CD14-positive monocyte (primary cell): ENCODE measurements around the gene STRIP1. TPM values are rescaled to one million over a fixed set of nuclear protein-coding genes. Genes with fewer than 3 reads are reported as not detected.

ENCODE experiments used
- DNase-seq, 3 donors: peaks; one replicate each; pipeline ENCODE4 v3.0.0-alpha.2; 2011 to 2022
- H2AFZ ChIP-seq: 2 replicates; pipeline ENCODE4 v1.6.0; 2012; ENCODE audit warnings: mild to moderate bottlenecking, low read depth, low read length, inconsistent platforms; ENCODE audit not compliant: insufficient read depth, poor library complexity, severe bottlenecking
- H3K27ac ChIP-seq, 2 donors: 1 replicate in 1 of 2; 2 replicates in 1 of 2; pipeline ENCODE4 v1.5.1; 2012 to 2013; ENCODE audit warnings: low read length in 2 of 2, control low read depth in 1 of 2, inconsistent platforms in 1 of 2, low read depth in 1 of 2, mild to moderate bottlenecking in 1 of 2
- H3K27me3 ChIP-seq, 2 donors: one replicate each; pipeline versions ENCODE4 v1.6.0 to v1.6.1; 2011 to 2013; ENCODE audit warnings: low read length in 2 of 2; ENCODE audit not compliant: control insufficient read depth in 2 of 2, insufficient read depth in 2 of 2
- H3K36me3 ChIP-seq, 2 donors: replicated peaks in 1 of 2; 1 replicate in 1 of 2; 2 replicates in 1 of 2; pipeline versions ENCODE4 v1.5.1 to v1.6.1; 2012 to 2013; ENCODE audit warnings: low read length in 2 of 2, control low read depth in 1 of 2, inconsistent platforms in 1 of 2, mild to moderate bottlenecking in 1 of 2; ENCODE audit not compliant: insufficient read depth in 2 of 2, control insufficient read depth in 1 of 2
- H3K4me1 ChIP-seq, 2 donors: 1 replicate in 1 of 2; 2 replicates in 1 of 2; pipeline versions ENCODE4 v1.5.1 to v1.6.1; 2012 to 2013; ENCODE audit warnings: low read length in 2 of 2, control low read depth in 1 of 2, inconsistent platforms in 1 of 2, mild to moderate bottlenecking in 1 of 2, moderate library complexity in 1 of 2; ENCODE audit not compliant: insufficient read depth in 2 of 2, control insufficient read depth in 1 of 2
- H3K4me2 ChIP-seq: replicated peaks from 2 replicates; pipeline ENCODE3; 2012; ENCODE audit warnings: low read length, moderate library complexity, mild to moderate bottlenecking; ENCODE audit not compliant: poor library complexity, severe bottlenecking; ENCODE audit errors: extremely low read depth
- H3K4me3 ChIP-seq, 3 experiments: fragments of 200-600 bp in 1 of 3; sonication (generic) in 1 of 3; replicated peaks in 1 of 3; 1 replicate in 2 of 3; 2 replicates in 1 of 3; pipeline ENCODE4 v1.5.1; 2011 to 2013; ENCODE audit warnings: low read length in 3 of 3, mild to moderate bottlenecking in 3 of 3, control low read depth in 2 of 3, low read depth in 2 of 3, inconsistent platforms in 1 of 3, moderate library complexity in 1 of 3
- H3K79me2 ChIP-seq: 2 replicates; pipeline ENCODE4 v1.6.0; 2012; ENCODE audit warnings: mild to moderate bottlenecking, control low read depth, inconsistent platforms, low read length, moderate library complexity; ENCODE audit not compliant: insufficient read depth
- H3K9ac ChIP-seq: 2 replicates; pipeline ENCODE4 v1.6.0; 2017; ENCODE audit warnings: low read length, mild to moderate bottlenecking; ENCODE audit not compliant: insufficient read depth, poor library complexity, severe bottlenecking
- H3K9me3 ChIP-seq, 2 donors: replicated peaks in 1 of 2; 1 replicate in 1 of 2; 2 replicates in 1 of 2; pipeline versions ENCODE4 v1.5.1 to v1.6.1; 2012 to 2013; ENCODE audit warnings: low read length in 2 of 2, control low read depth in 1 of 2; ENCODE audit not compliant: control insufficient read depth in 1 of 2, insufficient read depth in 1 of 2
- H4K20me1 ChIP-seq: 2 replicates; pipeline ENCODE4 v1.6.0; 2012; ENCODE audit warnings: mild to moderate bottlenecking, low read length, control low read depth, moderate library complexity; ENCODE audit not compliant: insufficient read depth
- H3K27ac Mint-ChIP-seq, 7 donors: one replicate each; pipeline ENCODE4 v1.8.0; 2020; ENCODE audit warnings: mild to moderate bottlenecking in 7 of 7, mixed read lengths in 7 of 7, moderate library complexity in 6 of 7, inconsistent platforms in 2 of 7
- H3K27me3 Mint-ChIP-seq, 3 donors: one replicate each; pipeline ENCODE4 v1.8.0; 2021 to 2022; ENCODE audit warnings: low read depth in 3 of 3, mild to moderate bottlenecking in 3 of 3, mixed read lengths in 3 of 3, moderate library complexity in 3 of 3, inconsistent platforms in 1 of 3
- H3K36me3 Mint-ChIP-seq, 2 donors: one replicate each; pipeline ENCODE4 v1.8.0; 2020; ENCODE audit warnings: mixed read lengths in 2 of 2, inconsistent platforms in 1 of 2, mild to moderate bottlenecking in 1 of 2
- H3K4me1 Mint-ChIP-seq: one replicate; pipeline ENCODE4 v1.8.0; 2020; ENCODE audit warnings: mild to moderate bottlenecking, mixed read lengths
- H3K4me3 Mint-ChIP-seq, 2 donors: one replicate each; pipeline ENCODE4 v1.8.0; 2020; ENCODE audit warnings: mild to moderate bottlenecking in 2 of 2, mixed read lengths in 2 of 2, moderate library complexity in 1 of 2
- H3K9me3 Mint-ChIP-seq, 7 donors: one replicate each; pipeline ENCODE4 v1.8.0; 2020 to 2022; ENCODE audit warnings: mixed read lengths in 7 of 7, mild to moderate bottlenecking in 6 of 7, moderate library complexity in 6 of 7, inconsistent platforms in 2 of 7
- CTCF ChIP-seq: fragments of 200-600 bp; IDR thresholded peaks from one replicate; pipeline ENCODE4 v1.8.0; 2022; ENCODE audit warnings: antibody characterized with exemption, mild to moderate bottlenecking
- WGBS: methylation state at CpG from one replicate; pipeline ENCODE4 v1.1.5; 2013; ENCODE audit warnings: missing lambda C conversion rate; ENCODE audit not compliant: insufficient coverage; 5-methylcytosine and 5-hydroxymethylcytosine counted together
- intact Hi-C, 2 donors: fragments of 100-400 bp; cut with micrococcal nuclease; formaldehyde crosslinking; loops; one replicate each; pipeline versions ENCODE4 v1.15.0 to v1.15.1; 2023
- polyA plus RNA-seq, 3 donors: library from polyadenylated mRNA; depleted of rRNA in 1 of 3; unstranded in 2 of 3; stranded (reverse) in 1 of 3; fragments of 300-500 nt in 2 of 3; fragments of >200 nt in 1 of 3; fragmentation: Illumina TruSeq in 2 of 3; gene quantifications; 1 replicate in 2 of 3; 2 replicates in 1 of 3; pipeline ENCODE4 v1.2.3, GENCODE V29; 2012 to 2021

The STRIP1 gene
- polyA plus RNA-seq, 3 donors, result 8.9 to 33.6 (median 11.0) TPM

GRCh38 chr1:110038271-110038670 is 3.8 kb downstream of the STRIP1 start:
- no peak for TF ChIP-seq CTCF
- 97% methylated on average over 5 of the region's 5 CpGs for WGBS
- H3K4me1 ChIP-seq, result peaks cover 16 to 22% of the 10 kb centered on the region in 2 donors
- Mint-ChIP-seq H3K4me1 (peaks cover 24% of the 10 kb centered on the region), H3K9me3 (no peaks in the 10 kb centered on the region), H3K4me3 (no peak overlapping the region), H3K36me3 (peaks cover 53 to 57% of the 10 kb centered on the region in 2 donors), H3K27ac (no peak overlapping the region), H3K27me3 (no peaks in the 10 kb centered on the region)
- intact Hi-C loops, result loop anchor here in 1 of 2 donors (10.0 kb wide), 2 partner anchors 367 to 613 kb away; partner anchors contain the start of genes LAMTOR5 and PSMA5
- peaks cover 33% of the 10 kb centered on the region for H3K79me2 ChIP-seq
- peaks cover 53 to 60% of the 10 kb centered on the region in 2 donors for H3K36me3 ChIP-seq
- no peaks in the 10 kb centered on the region for H3K9me3 ChIP-seq
- no peaks in the 10 kb centered on the region for H4K20me1 ChIP-seq
- no peak overlapping the region for H2AFZ ChIP-seq
- H3K9ac ChIP-seq, result no peak overlapping the region
- H3K4me3 ChIP-seq, result no peak overlapping the region
- H3K27ac ChIP-seq, result no peak overlapping the region
- no peak for DNase-seq
- H3K4me2 ChIP-seq, result no peak overlapping the region
- no peaks in the 10 kb centered on the region for H3K27me3 ChIP-seq

GRCh38 chr1:110039641-110040040 is 5.2 kb downstream of the STRIP1 start:
- H3K9me3 ChIP-seq, result no peaks in the 10 kb centered on the region
- H3K4me3 ChIP-seq, result no peak overlapping the region
- Mint-ChIP-seq H3K27ac (no peak overlapping the region), H3K36me3 (peaks cover 65 to 68% of the 10 kb centered on the region in 2 donors), H3K4me1 (peaks cover 15% of the 10 kb centered on the region), H3K27me3 (no peaks in the 10 kb centered on the region), H3K4me3 (no peak overlapping the region), H3K9me3 (no peaks in the 10 kb centered on the region)
- H3K9ac ChIP-seq, result no peak overlapping the region
- H3K4me2 ChIP-seq, result no peak overlapping the region
- H3K27me3 ChIP-seq, result no peaks in the 10 kb centered on the region
- DNase-seq, result no peak
- no peak overlapping the region for H3K27ac ChIP-seq
- 95% methylated on average over 4 of the region's 4 CpGs for WGBS
- peaks cover 31% of the 10 kb centered on the region for H3K79me2 ChIP-seq
- TF ChIP-seq CTCF, result no peak
- intact Hi-C loops, result loop anchor here in 1 of 2 donors (10.0 kb wide), 2 partner anchors 365 to 615 kb away; partner anchors contain the start of genes LAMTOR5 and PSMA5
- no peak overlapping the region for H2AFZ ChIP-seq
- H3K4me1 ChIP-seq, result peaks cover 8 to 13% of the 10 kb centered on the region in 2 donors
- H3K36me3 ChIP-seq, result peaks cover 66 to 74% of the 10 kb centered on the region in 2 donors
- H4K20me1 ChIP-seq, result no peaks in the 10 kb centered on the region
